CD4-positive, CD25-positive, alpha-beta regulatory T cell (primary cell): ENCODE data around the gene TRIM14. TPM values are rescaled to one million over a fixed set of nuclear protein-coding genes. Genes with fewer than 3 reads are reported as not detected.

Experiments
- ATAC-seq, 2 donors: fragments of 150-1000 bp; cut with Tn5 transposase; one replicate each; pipeline ENCODE4 v1.10.0; 2021; ENCODE audit warnings: low read depth in 2 of 2, moderate number of reproducible peaks in 2 of 2, moderate library complexity in 1 of 2
- DNase-seq, 3 donors: peaks; one replicate each; pipeline versions ENCODE4 v3.0.0 to v3.0.0-alpha.2; 2012 to 2022; ENCODE audit warnings: mixed read lengths in 1 of 3
- H3K27ac ChIP-seq: one replicate; pipeline ENCODE4 v1.7.0; 2013; ENCODE audit warnings: mild to moderate bottlenecking, low read length; ENCODE audit not compliant: insufficient read depth, poor library complexity, severe bottlenecking
- H3K27me3 ChIP-seq: one replicate; pipeline ENCODE4 v1.7.0; 2013; ENCODE audit warnings: low read length; ENCODE audit not compliant: control insufficient read depth, insufficient read depth
- H3K36me3 ChIP-seq: one replicate; pipeline ENCODE4 v1.7.0; 2013; ENCODE audit warnings: mild to moderate bottlenecking, low read length, moderate library complexity; ENCODE audit not compliant: control insufficient read depth, insufficient read depth
- H3K4me1 ChIP-seq: 2 replicates; pipeline ENCODE4 v1.7.0; 2013; ENCODE audit warnings: mild to moderate bottlenecking, low read length; ENCODE audit not compliant: insufficient read depth, control insufficient read depth, poor library complexity, severe bottlenecking
- H3K4me3 ChIP-seq: one replicate; pipeline ENCODE4 v1.7.0; 2013; ENCODE audit warnings: low read depth, mild to moderate bottlenecking, low read length, moderate library complexity
- H3K9me3 ChIP-seq, 2 experiments: 1 replicate in 1 of 2; 2 replicates in 1 of 2; pipeline ENCODE4 v1.7.0; 2013; ENCODE audit warnings: low read length in 2 of 2, mild to moderate bottlenecking in 1 of 2, moderate library complexity in 1 of 2; ENCODE audit not compliant: control insufficient read depth in 2 of 2
- H3K27ac Mint-ChIP-seq, 3 donors: one replicate each; pipeline ENCODE4 v1.8.0; 2020 to 2022; ENCODE audit warnings: mild to moderate bottlenecking in 3 of 3, mixed read lengths in 3 of 3, moderate library complexity in 2 of 3
- H3K27me3 Mint-ChIP-seq: one replicate; pipeline ENCODE4 v1.8.0; 2022; ENCODE audit warnings: mild to moderate bottlenecking, mixed read lengths
- H3K36me3 Mint-ChIP-seq: one replicate; pipeline ENCODE4 v1.8.0; 2020; ENCODE audit warnings: mixed read lengths
- H3K4me1 Mint-ChIP-seq, 4 donors: one replicate each; pipeline ENCODE4 v1.8.0; 2020 to 2022; ENCODE audit warnings: mixed read lengths in 4 of 4, mild to moderate bottlenecking in 1 of 4
- H3K4me3 Mint-ChIP-seq, 4 donors: one replicate each; pipeline ENCODE4 v1.8.0; 2020 to 2022; ENCODE audit warnings: mild to moderate bottlenecking in 4 of 4, mixed read lengths in 4 of 4, moderate library complexity in 3 of 4
- H3K9me3 Mint-ChIP-seq, 7 donors: one replicate each; pipeline ENCODE4 v1.8.0; 2020 to 2022; ENCODE audit warnings: mixed read lengths in 7 of 7, mild to moderate bottlenecking in 3 of 7, moderate library complexity in 2 of 7
- polyA plus RNA-seq, 4 donors: library from polyadenylated mRNA; unstranded; fragments of 300-500 nt; fragmentation: Illumina TruSeq; gene quantifications; one replicate each; pipeline ENCODE4 v1.2.3, GENCODE V29; 2021
- total RNA-seq: library from RNA; stranded (reverse); gene quantifications from one replicate; pipeline ENCODE4 v1.2.3, GENCODE V29; 2022

Gene TRIM14
- total and polyA plus RNA-seq, 5 donors from 2014 or later, result 65.2 to 120 (median 81.1) TPM

DNA sequence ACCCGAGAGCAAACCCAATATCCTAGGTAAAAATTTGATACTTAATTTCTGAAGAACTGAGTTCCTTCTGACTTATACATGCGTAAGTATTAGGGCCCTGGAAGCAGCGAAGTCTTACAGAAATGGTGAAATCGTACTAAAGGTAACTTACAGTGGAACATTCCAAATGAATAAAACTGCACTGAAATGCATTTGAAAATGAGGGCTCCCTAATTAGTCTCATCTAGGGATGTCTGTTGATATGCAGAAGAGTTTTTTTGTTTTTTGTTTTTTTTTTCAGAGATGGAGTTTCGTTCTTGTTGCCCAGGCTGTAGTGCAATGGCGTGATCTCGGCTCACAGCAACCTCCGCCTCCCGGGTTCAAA, 72.9 kb downstream of the TRIM14 start:
- ATAC-seq, result no peak
- H3K4me3 ChIP-seq, result peak overlapping the region; percentile 70

GRCh38 chr9:98045234-98046179, 73.5 kb downstream of the TRIM14 start:
- H3K36me3 Mint-ChIP-seq, result no peaks in the 10 kb centered on the region
- no peaks in the 10 kb centered on the region for H3K36me3 ChIP-seq
- H3K27ac Mint-ChIP-seq, result peak overlapping the region in 2 of 3 donors; percentile 78 to 98
- H3K4me3 ChIP-seq, result peak overlapping the region; percentile 70
- H3K4me1 Mint-ChIP-seq, result peaks cover 9 to 29% (median 13%) of the 10 kb centered on the region in 4 donors
- no peaks in the 10 kb centered on the region for H3K9me3 ChIP-seq
- peaks cover under 1% of the 10 kb centered on the region for H3K27me3 Mint-ChIP-seq
- peak; percentile 13 to 84 (median 72) for DNase-seq
- H3K4me3 Mint-ChIP-seq, result peak overlapping the region; percentile 34 to 84 (median 80)
- H3K27ac ChIP-seq, result peak overlapping the region; percentile 45
- peak; percentile 90 for ATAC-seq
- H3K4me1 ChIP-seq, result no peaks in the 10 kb centered on the region
- H3K9me3 Mint-ChIP-seq, result no peaks in the 10 kb centered on the region
- no peaks in the 10 kb centered on the region for H3K27me3 ChIP-seq

More for the DNA sequence above, 72.9 kb downstream of the TRIM14 start:
- Mint-ChIP-seq H3K27me3 (no peaks in the 10 kb centered on the region), H3K27ac (peak overlapping the region in 1 of 3 donors; percentile 20), H3K4me1 (peaks cover 9 to 29% (median 13%) of the 10 kb centered on the region in 4 donors), H3K9me3 (no peaks in the 10 kb centered on the region), H3K36me3 (no peaks in the 10 kb centered on the region), H3K4me3 (peak overlapping the region in 3 of 4 donors; percentile 34 to 84 (median 78))
- Histone ChIP-seq H3K4me1 (no peaks in the 10 kb centered on the region), H3K27me3 (no peaks in the 10 kb centered on the region), H3K9me3 (no peaks in the 10 kb centered on the region), H3K27ac (no peak overlapping the region), H3K36me3 (no peaks in the 10 kb centered on the region)
- DNase-seq, result no peak

- no peaks in the 10 kb centered on the region for H3K36me3 ChIP-seq
- Mint-ChIP-seq H3K9me3 (peaks cover 0 to 1% (median 0%) of the 10 kb centered on the region in 7 donors), H3K27me3 (peaks cover 15% of the 10 kb centered on the region), H3K4me1 (peaks cover 9 to 25% (median 12%) of the 10 kb centered on the region in 4 donors), H3K36me3 (no peaks in the 10 kb centered on the region), H3K27ac (no peak overlapping the region), H3K4me3 (no peak overlapping the region)
- no peaks in the 10 kb centered on the region for H3K9me3 ChIP-seq
- H3K4me3 ChIP-seq, result no peak overlapping the region
- no peaks in the 10 kb centered on the region for H3K27me3 ChIP-seq
- no peak for ATAC-seq
- H3K4me1 ChIP-seq, result no peaks in the 10 kb centered on the region
- H3K27ac ChIP-seq, result no peak overlapping the region
- no peak for DNase-seq
Measured at GRCh38 chr9:98043915-98044314, 75.1 kb downstream of the TRIM14 start.

DNA sequence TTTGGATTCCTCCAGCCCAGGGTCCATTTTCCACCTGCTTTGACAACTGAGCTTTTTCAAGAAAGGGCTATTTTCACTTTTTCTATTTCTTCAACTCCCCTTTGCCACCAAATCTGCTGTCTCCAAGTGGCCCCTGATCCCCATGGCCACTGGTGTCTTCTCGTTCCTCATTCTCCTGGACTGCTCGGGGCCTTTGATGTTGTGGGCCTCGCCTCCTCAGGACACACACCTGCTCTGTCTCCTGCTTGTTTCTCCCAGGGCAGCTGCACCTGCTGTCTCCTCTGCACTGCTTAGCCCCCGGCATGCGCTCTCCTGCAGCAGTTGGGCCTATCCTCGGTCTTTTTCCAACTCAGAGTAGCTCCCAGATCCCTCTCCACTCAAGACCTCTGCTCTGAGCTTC, 78.8 kb downstream of the TRIM14 start:
- DNase-seq (no peak), ATAC-seq (no peak)
- no peak overlapping the region for H3K4me3 ChIP-seq
- H3K9me3 ChIP-seq, result no peaks in the 10 kb centered on the region
- no peaks in the 10 kb centered on the region for H3K4me1 ChIP-seq
- peak overlapping the region in 1 of 3 donors; percentile 78 for H3K27ac Mint-ChIP-seq
- no peaks in the 10 kb centered on the region for H3K27me3 ChIP-seq
- no peak overlapping the region for H3K4me3 Mint-ChIP-seq
- no peak overlapping the region for H3K27ac ChIP-seq
- peaks cover 2 to 4% (median 3%) of the 10 kb centered on the region in 4 donors for H3K4me1 Mint-ChIP-seq
- peaks cover 17% of the 10 kb centered on the region for H3K27me3 Mint-ChIP-seq
- H3K36me3 Mint-ChIP-seq, result no peaks in the 10 kb centered on the region
- H3K36me3 ChIP-seq, result no peaks in the 10 kb centered on the region
- peaks cover 0 to 1% (median 0%) of the 10 kb centered on the region in 7 donors for H3K9me3 Mint-ChIP-seq

DNA sequence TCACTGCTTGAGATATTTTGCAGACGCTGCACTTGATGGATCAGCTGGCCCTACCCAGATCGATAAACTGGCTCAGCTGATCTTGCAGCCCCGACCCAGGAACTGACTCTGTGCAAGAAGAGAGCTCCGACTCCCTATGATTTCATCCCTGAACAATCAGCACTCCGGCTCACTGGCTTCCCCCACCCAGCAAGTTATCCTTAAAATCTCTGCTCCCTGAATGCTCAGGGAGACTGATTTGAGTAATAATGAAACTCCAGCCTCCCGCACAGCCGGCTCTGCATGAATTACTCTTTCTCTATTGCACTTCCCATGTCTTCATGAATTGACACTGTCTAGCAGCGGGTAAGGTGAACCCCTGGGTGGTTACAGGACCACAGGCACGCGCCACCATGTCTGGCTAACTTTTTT, 79.4 kb downstream of the TRIM14 start:
- no peak overlapping the region for H3K27ac ChIP-seq
- H3K4me1 ChIP-seq, result peaks cover 4% of the 10 kb centered on the region
- no peak overlapping the region for H3K4me3 Mint-ChIP-seq
- no peaks in the 10 kb centered on the region for H3K27me3 ChIP-seq
- H3K9me3 Mint-ChIP-seq, result peaks cover 0 to 1% (median 0%) of the 10 kb centered on the region in 7 donors
- no peak for DNase-seq
- peaks cover 21% of the 10 kb centered on the region for H3K27me3 Mint-ChIP-seq
- H3K4me1 Mint-ChIP-seq, result peaks cover 0 to 4% (median 1%) of the 10 kb centered on the region in 4 donors
- H3K36me3 ChIP-seq, result no peaks in the 10 kb centered on the region
- H3K36me3 Mint-ChIP-seq, result no peaks in the 10 kb centered on the region
- no peak overlapping the region for H3K4me3 ChIP-seq
- H3K27ac Mint-ChIP-seq, result peak overlapping the region in 1 of 3 donors; percentile 78
- ATAC-seq, result no peak
- no peaks in the 10 kb centered on the region for H3K9me3 ChIP-seq

GRCh38 chr9:98038958-98039357, 80.1 kb downstream of the TRIM14 start:
- Histone ChIP-seq H3K36me3 (no peaks in the 10 kb centered on the region), H3K4me1 (peaks cover 6% of the 10 kb centered on the region), H3K27ac (no peak overlapping the region), H3K27me3 (no peaks in the 10 kb centered on the region), H3K4me3 (no peak overlapping the region), H3K9me3 (no peaks in the 10 kb centered on the region)
- Mint-ChIP-seq H3K27ac (no peak overlapping the region), H3K4me1 (peaks cover 0 to 8% (median 2%) of the 10 kb centered on the region in 4 donors), H3K4me3 (no peak overlapping the region), H3K36me3 (no peaks in the 10 kb centered on the region), H3K27me3 (peaks cover 22% of the 10 kb centered on the region), H3K9me3 (peaks cover 0 to 1% (median 0%) of the 10 kb centered on the region in 7 donors)
- ATAC-seq (no peak), DNase-seq (no peak)

DNA sequence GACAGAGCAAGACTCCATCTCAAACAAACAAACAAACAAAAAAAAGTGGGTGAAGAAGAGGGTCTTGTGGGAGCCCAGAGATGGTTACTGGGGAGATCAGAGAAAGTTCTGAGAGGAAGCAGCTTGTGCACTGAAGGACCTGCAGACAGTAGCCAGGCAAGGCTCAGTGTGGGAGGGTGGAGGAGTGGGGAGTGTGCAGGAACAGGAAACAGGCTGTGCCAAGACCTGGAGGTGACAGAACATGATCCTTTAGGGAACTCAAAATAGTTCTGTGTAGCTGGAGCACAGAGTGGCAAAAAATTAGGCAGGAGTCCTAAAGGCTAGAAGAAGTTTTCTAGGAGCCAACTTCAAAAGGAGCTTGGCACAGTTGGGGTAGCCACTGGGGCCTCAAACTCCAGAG, 81.7 kb downstream of the TRIM14 start:
- Mint-ChIP-seq H3K36me3 (no peaks in the 10 kb centered on the region), H3K4me3 (no peak overlapping the region), H3K27me3 (peaks cover 22% of the 10 kb centered on the region), H3K9me3 (peaks cover 0 to 1% (median 0%) of the 10 kb centered on the region in 7 donors), H3K27ac (no peak overlapping the region), H3K4me1 (peaks cover 0 to 8% (median 2%) of the 10 kb centered on the region in 4 donors)
- no peak overlapping the region for H3K4me3 ChIP-seq
- DNase-seq, result no peak
- H3K9me3 ChIP-seq, result no peaks in the 10 kb centered on the region
- no peak for ATAC-seq
- no peak overlapping the region for H3K27ac ChIP-seq
- H3K36me3 ChIP-seq, result no peaks in the 10 kb centered on the region
- peaks cover 6% of the 10 kb centered on the region for H3K4me1 ChIP-seq
- H3K27me3 ChIP-seq, result no peaks in the 10 kb centered on the region
